HFFc6 (cell line): ENCODE results near the gene GTF2I. TPM values are rescaled to one million over a fixed set of nuclear protein-coding genes. Genes with fewer than 3 reads are reported as not detected.

Source experiments
- DNase-seq: peaks from one replicate; pipeline ENCODE4 v3.0.0-alpha.2; 2018
- H3K27ac Mint-ChIP-seq: 2 replicates; pipeline ENCODE4 v1.8.0; 2020; ENCODE audit warnings: mild to moderate bottlenecking, mixed read lengths
- H3K27me3 Mint-ChIP-seq: 2 replicates; pipeline ENCODE4 v1.8.0; 2021; ENCODE audit warnings: mild to moderate bottlenecking, moderate library complexity, mixed read lengths; ENCODE audit not compliant: insufficient read depth
- H3K36me3 Mint-ChIP-seq: 2 replicates; pipeline ENCODE4 v1.8.0; 2021; ENCODE audit warnings: low read depth, mixed read lengths
- H3K4me1 Mint-ChIP-seq: 2 replicates; pipeline ENCODE4 v1.8.0; 2020; ENCODE audit warnings: low read depth, mixed read lengths
- H3K4me3 Mint-ChIP-seq: 2 replicates; pipeline ENCODE4 v1.8.0; 2020; ENCODE audit warnings: mild to moderate bottlenecking, moderate library complexity, mixed read lengths
- H3K9me3 Mint-ChIP-seq: 2 replicates; pipeline ENCODE4 v1.8.0; 2020; ENCODE audit warnings: mild to moderate bottlenecking, mixed read lengths
- total RNA-seq, 6 experiments: library from RNA; stranded (reverse); fragmentation: NEBNext Ultra II Directional; extraction: Animal tissue kit (Norgen Biotek cat#: 25700); gene quantifications; 2 replicates in 1 of 6; 3 replicates in 5 of 6; pipeline ENCODE4 v1.2.3, GENCODE V29; 2021
- TF ChIP-seq, protein P1 (sequence below): fragments of 200-600 bp; sonication (generic); IDR thresholded peaks from 2 replicates; pipeline ENCODE4 v1.5.0; 2021; ENCODE audit warnings: antibody characterized with exemption, mild to moderate bottlenecking

Gene GTF2I
- total RNA-seq, 6 experiments from 2014 or later, result 139 to 152 (median 151) TPM

DNA sequence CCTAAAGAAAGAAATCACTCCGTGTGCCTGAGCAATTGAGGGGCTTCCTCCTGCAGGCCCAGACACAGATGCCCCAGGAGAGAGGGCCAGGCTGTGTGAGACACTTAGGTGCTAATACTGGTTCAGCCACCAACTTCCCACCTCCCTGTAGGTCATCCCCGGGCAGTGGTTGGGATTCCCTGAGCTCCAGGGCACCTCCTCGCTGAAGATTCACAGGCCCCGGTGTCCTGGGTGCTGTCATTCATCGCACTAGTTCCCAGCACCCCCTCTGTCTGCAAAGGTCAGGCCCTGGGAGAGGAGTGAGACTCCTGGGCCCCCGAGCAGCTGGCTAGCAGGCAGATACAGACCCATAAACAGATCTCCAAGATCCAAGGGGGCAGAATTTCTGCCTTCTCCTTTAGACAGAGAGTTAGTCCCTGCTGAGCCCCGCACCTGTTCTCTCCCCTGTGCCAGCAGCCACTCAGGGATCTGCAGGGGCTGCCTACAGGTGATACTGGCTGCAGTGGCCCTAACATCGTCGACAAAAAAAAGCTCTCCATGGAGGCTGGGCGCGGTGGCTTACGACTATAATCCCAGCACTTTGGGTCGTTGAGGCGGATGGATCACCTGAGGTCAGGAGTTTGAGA lies 38.2 kb upstream of the GTF2I start:
- TF ChIP-seq, protein P1, sequence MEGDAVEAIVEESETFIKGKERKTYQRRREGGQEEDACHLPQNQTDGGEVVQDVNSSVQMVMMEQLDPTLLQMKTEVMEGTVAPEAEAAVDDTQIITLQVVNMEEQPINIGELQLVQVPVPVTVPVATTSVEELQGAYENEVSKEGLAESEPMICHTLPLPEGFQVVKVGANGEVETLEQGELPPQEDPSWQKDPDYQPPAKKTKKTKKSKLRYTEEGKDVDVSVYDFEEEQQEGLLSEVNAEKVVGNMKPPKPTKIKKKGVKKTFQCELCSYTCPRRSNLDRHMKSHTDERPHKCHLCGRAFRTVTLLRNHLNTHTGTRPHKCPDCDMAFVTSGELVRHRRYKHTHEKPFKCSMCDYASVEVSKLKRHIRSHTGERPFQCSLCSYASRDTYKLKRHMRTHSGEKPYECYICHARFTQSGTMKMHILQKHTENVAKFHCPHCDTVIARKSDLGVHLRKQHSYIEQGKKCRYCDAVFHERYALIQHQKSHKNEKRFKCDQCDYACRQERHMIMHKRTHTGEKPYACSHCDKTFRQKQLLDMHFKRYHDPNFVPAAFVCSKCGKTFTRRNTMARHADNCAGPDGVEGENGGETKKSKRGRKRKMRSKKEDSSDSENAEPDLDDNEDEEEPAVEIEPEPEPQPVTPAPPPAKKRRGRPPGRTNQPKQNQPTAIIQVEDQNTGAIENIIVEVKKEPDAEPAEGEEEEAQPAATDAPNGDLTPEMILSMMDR, result no peak
- DNase-seq, result no peak
- H3K4me3 Mint-ChIP-seq, result no peak overlapping the region
- no peak overlapping the region for H3K27ac Mint-ChIP-seq
- H3K4me1 Mint-ChIP-seq, result no peaks in the 10 kb centered on the region
- no peaks in the 10 kb centered on the region for H3K9me3 Mint-ChIP-seq
- no peaks in the 10 kb centered on the region for H3K36me3 Mint-ChIP-seq
- peaks cover 1% of the 10 kb centered on the region for H3K27me3 Mint-ChIP-seq

DNA sequence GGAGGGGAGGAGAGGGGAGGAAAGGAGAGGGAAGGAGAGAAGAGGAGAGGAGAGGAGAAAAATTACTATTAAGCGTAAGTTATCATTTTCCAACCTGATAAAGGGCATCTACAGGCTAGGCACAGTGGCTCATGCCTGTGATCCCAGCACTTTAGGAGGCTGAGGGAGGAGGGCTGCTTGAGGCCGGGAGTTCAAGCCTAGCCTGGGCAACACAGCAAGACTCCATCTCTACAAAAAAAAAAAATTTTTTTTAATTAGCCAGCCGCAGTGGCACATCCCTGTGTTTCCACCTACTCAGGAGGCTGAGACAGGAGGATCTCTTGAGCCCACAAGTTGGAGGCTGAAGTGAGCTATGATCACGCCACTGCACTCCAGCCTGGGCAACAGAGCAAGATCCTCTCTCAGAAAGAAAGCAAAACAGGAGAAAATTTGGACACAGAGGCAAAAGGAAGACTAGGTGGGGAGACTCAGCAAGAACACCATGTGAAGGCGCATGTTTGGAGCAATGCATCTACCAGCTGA lies 35.2 kb upstream of the GTF2I start:
- no peak overlapping the region for H3K27ac Mint-ChIP-seq

DNA sequence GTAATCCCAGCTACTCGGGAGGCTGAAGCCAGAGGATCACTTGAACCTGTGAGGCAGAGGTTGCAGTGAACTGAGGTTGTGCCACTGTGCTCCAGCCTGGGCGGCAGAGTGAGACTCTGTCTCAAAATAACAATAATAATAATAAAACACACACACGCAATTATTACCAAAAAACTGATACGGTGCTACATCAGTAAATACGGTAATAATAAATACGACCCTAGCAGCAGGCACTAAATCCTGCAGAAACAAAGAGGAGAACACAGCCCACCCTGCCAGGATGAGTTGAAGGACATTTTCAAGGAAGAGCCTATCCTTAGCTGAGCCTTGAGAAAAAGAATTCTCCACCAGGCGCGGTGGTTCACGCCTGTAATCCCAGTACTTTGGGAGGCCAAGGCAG lies 34.4 kb upstream of the GTF2I start:
- no peak for DNase-seq
- no peak overlapping the region for H3K4me3 Mint-ChIP-seq
- H3K27me3 Mint-ChIP-seq, result peaks cover 1% of the 10 kb centered on the region; the same call in 1 of the 2 replicates
- H3K36me3 Mint-ChIP-seq, result no peaks in the 10 kb centered on the region
- no peak overlapping the region for H3K27ac Mint-ChIP-seq
- 0 out of 2 replicates have a peak, but pooled peaks cover 6% of the 10 kb centered on the region for H3K4me1 Mint-ChIP-seq
- TF ChIP-seq, protein P1, result no peak
- no peaks in the 10 kb centered on the region for H3K9me3 Mint-ChIP-seq

More for the DNA sequence above, 35.2 kb upstream of the GTF2I start:
- Mint-ChIP-seq H3K4me3 (no peak overlapping the region), H3K4me1 (0 out of 2 replicates have a peak, but pooled peaks cover 6% of the 10 kb centered on the region), H3K36me3 (no peaks in the 10 kb centered on the region), H3K9me3 (no peaks in the 10 kb centered on the region), H3K27me3 (peaks cover 1% of the 10 kb centered on the region; the same call in 1 of the 2 replicates)
- no peak for DNase-seq
- TF ChIP-seq, protein P1, result no peak

DNA sequence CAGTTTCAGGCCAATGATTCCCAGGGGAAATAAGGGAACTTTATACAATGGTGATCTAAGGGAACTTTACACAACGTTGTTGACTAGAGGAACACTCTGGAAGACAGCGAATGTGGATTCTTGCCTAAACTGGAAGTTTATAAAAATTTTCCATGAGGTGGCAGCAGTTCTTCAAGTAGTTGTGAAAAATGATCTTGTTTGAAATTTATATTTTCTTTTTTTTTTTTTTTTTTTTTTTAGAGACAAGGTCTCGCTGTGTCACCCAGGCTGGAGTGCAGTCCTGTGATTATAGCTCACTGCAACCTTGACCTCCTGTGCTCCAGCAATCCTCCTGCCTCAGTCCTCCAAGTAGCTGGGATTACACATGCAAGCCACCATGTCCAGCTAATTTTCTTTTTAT lies 32.1 kb upstream of the GTF2I start:
- Mint-ChIP-seq H3K4me3 (no peak overlapping the region), H3K36me3 (no peaks in the 10 kb centered on the region), H3K27ac (no peak overlapping the region), H3K9me3 (no peaks in the 10 kb centered on the region), H3K4me1 (0 out of 2 replicates have a peak, but pooled peaks cover 6% of the 10 kb centered on the region), H3K27me3 (peaks cover 1% of the 10 kb centered on the region; the same call in 1 of the 2 replicates)
- TF ChIP-seq, protein P1, result peak; percentile 63
- peak; percentile 41 for DNase-seq

DNA sequence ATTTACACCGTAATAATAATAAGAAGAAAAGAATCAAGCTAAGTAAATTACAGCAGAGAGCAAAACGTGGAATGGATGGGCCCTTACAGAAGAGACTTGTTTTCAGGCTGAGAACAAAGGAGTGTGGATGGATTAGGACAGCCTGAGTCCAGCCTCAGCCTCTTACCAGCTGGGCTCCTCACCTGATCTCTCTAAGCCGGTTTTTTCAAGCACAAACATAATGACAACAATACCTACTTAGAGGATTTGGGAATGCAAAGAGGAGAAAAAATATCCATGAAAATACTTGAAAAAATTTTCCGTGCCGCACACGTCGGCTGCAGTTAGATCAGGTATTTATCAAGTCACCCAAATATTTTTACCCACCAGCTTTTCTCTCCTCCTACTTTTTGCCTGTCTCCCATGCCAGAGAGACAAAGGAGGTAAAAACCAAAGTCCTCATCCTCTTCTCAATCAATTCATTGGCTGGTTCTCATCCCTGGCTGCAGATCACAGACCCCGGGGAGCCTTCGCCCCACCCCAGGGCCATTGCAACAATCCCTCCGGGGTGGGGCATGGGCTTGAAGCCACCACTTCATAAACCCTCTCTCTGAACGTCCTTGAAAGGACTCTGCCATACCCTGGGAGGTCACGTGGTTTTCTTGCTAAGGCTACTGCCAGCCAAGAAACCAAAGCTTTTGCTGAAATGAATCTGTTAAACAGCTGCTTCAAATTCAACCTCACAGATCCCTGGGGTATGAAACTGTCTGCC lies 29.7 kb upstream of the GTF2I start:
- Mint-ChIP-seq H3K4me3 (no peak overlapping the region), H3K27ac (no peak overlapping the region), H3K27me3 (no peaks in the 10 kb centered on the region), H3K4me1 (0 out of 2 replicates have a peak, but pooled peaks cover 6% of the 10 kb centered on the region), H3K9me3 (no peaks in the 10 kb centered on the region), H3K36me3 (no peaks in the 10 kb centered on the region)
- TF ChIP-seq, protein P1, result no peak
- DNase-seq, result no peak
